Measurements from ENCODE around the gene TMPRSS3.

DNA sequence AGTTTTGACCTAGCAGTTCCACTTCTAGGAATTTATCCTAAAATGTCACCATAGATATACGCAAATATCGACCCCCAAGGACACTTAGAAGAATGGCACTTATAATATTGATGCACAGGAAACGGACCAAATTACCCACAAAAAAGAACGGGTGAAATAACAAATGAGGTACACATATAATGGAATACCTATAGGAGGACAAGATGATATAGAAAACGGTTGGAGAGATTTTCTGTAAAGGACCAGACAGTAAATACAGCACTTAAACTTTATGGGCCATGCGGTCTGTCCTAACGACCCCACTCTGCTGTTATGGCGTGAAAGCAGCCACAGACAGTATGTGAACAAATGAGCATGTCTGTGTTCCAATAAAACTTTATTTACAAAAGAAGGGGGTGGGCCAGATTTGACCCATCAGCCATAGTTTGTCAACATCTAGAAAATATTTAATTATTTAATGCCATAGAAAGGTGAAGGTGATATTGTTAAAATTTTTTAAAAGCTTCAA lies 2.4 kb downstream of the TMPRSS3 start:
- no peak for TF ChIP-seq SMAD2 (IDR thresholded peaks at IDR 0.05; ENCODE audit: low read depth, low read length)
- TF ChIP-seq TCF7L2 (IDR thresholded peaks at IDR 0.05; ENCODE audit: low read depth, low read length) = no peak
- TF ChIP-seq, protein P1, sequence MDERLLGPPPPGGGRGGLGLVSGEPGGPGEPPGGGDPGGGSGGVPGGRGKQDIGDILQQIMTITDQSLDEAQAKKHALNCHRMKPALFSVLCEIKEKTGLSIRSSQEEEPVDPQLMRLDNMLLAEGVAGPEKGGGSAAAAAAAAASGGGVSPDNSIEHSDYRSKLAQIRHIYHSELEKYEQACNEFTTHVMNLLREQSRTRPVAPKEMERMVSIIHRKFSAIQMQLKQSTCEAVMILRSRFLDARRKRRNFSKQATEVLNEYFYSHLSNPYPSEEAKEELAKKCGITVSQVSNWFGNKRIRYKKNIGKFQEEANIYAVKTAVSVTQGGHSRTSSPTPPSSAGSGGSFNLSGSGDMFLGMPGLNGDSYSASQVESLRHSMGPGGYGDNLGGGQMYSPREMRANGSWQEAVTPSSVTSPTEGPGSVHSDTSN (CRISPR knock-in tag; IDR thresholded peaks at IDR 0.05; ENCODE audit: low read depth) = no peak
- TF ChIP-seq, protein P1 (tag; conservative IDR thresholded peaks at IDR 0.05; ENCODE audit: low read depth) = no peak
- TF ChIP-seq, protein P2, sequence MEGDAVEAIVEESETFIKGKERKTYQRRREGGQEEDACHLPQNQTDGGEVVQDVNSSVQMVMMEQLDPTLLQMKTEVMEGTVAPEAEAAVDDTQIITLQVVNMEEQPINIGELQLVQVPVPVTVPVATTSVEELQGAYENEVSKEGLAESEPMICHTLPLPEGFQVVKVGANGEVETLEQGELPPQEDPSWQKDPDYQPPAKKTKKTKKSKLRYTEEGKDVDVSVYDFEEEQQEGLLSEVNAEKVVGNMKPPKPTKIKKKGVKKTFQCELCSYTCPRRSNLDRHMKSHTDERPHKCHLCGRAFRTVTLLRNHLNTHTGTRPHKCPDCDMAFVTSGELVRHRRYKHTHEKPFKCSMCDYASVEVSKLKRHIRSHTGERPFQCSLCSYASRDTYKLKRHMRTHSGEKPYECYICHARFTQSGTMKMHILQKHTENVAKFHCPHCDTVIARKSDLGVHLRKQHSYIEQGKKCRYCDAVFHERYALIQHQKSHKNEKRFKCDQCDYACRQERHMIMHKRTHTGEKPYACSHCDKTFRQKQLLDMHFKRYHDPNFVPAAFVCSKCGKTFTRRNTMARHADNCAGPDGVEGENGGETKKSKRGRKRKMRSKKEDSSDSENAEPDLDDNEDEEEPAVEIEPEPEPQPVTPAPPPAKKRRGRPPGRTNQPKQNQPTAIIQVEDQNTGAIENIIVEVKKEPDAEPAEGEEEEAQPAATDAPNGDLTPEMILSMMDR (IDR thresholded peaks at IDR 0.05 in 2 of 3, conservative IDR thresholded peaks at IDR 0.05 in 1 of 3; ENCODE audit: insufficient read depth in 2 of 3, low read depth in 1 of 3, low read length in 3 of 3) = no peak
- no peak for TF ChIP-seq NR2C2 (CRISPR knock-in tag; IDR thresholded peaks at IDR 0.05)
- no peak for TF ChIP-seq NR2C2 (tag; IDR thresholded peaks at IDR 0.05)
- TF ChIP-seq TAF7 (tag; IDR thresholded peaks at IDR 0.05) = no peak
- no peak for TF ChIP-seq ERF (CRISPR knock-in tag; IDR thresholded peaks at IDR 0.05)
- no peak for TF ChIP-seq E2F3 (CRISPR knock-in tag; IDR thresholded peaks at IDR 0.05)
